Neural progenitor cell (in vitro differentiated cells): Measurements from ENCODE around the gene IER3. TPM values are rescaled to one million over a fixed set of nuclear protein-coding genes. Genes with fewer than 3 reads are reported as not detected.
"Not testable (repeated sequence)": the region's sequence is repeated elsewhere in the genome, so short reads cannot be mapped to it uniquely, and the experiment has no call there.

ENCODE experiments used
- DNase-seq: peaks from one replicate; pipeline ENCODE4 v3.0.0-alpha.2; 2016; ENCODE audit warnings: low spot score
- H2AFZ ChIP-seq: fragments of 200-600 bp; sonication (generic); replicated peaks from 2 replicates; pipeline ENCODE4 v1.6.1; 2016; ENCODE audit warnings: antibody characterized with exemption
- H3F3A ChIP-seq: fragments of 200-600 bp; sonication (generic); 2 replicates; pipeline ENCODE4 v1.6.1; 2016; ENCODE audit warnings: antibody characterized with exemption, low read depth
- H3K27ac ChIP-seq: fragments of 200-600 bp; sonication (generic); 2 replicates; pipeline ENCODE4 v1.5.1; 2016; ENCODE audit warnings: mild to moderate bottlenecking
- H3K27me3 ChIP-seq: fragments of 200-600 bp; sonication (generic); 2 replicates; pipeline ENCODE4 v1.6.1; 2016; ENCODE audit warnings: mild to moderate bottlenecking, moderate library complexity
- H3K36me3 ChIP-seq: fragments of 200-600 bp; sonication (generic); 2 replicates; pipeline ENCODE4 v1.5.1; 2016
- H3K4me1 ChIP-seq: fragments of 200-600 bp; sonication (generic); 2 replicates; pipeline ENCODE4 v1.6.1; 2016; ENCODE audit warnings: mixed run types
- H3K4me2 ChIP-seq: fragments of 200-600 bp; sonication (generic); 2 replicates; pipeline ENCODE4 v1.6.1; 2016
- H3K4me3 ChIP-seq: fragments of 200-600 bp; sonication (generic); 2 replicates; pipeline ENCODE4 v1.5.1; 2016
- H3K79me2 ChIP-seq: fragments of 200-600 bp; sonication (generic); 2 replicates; pipeline ENCODE4 v1.6.1; 2016; ENCODE audit warnings: low read depth
- H3K9ac ChIP-seq: fragments of 200-600 bp; sonication (generic); 2 replicates; pipeline ENCODE4 v1.6.1; 2016
- H3K9me3 ChIP-seq: fragments of 200-600 bp; sonication (generic); 2 replicates; pipeline ENCODE4 v1.5.1; 2016; ENCODE audit warnings: low read depth
- H4K20me1 ChIP-seq: fragments of 200-600 bp; sonication (generic); 2 replicates; pipeline ENCODE4 v1.6.1; 2016; ENCODE audit warnings: low read depth
- H3K27ac Mint-ChIP-seq: 3 replicates; pipeline ENCODE4 v1.8.0; 2021; ENCODE audit warnings: mixed read lengths
- H3K27me3 Mint-ChIP-seq: 2 replicates; pipeline ENCODE4 v1.8.0; 2022; ENCODE audit warnings: low read depth, mild to moderate bottlenecking, inconsistent platforms, moderate library complexity, mixed read lengths; ENCODE audit not compliant: insufficient read depth
- H3K36me3 Mint-ChIP-seq: 3 replicates; pipeline ENCODE4 v1.8.0; 2021; ENCODE audit warnings: mixed read lengths
- H3K4me1 Mint-ChIP-seq: 3 replicates; pipeline ENCODE4 v1.8.0; 2021; ENCODE audit warnings: mixed read lengths
- H3K4me3 Mint-ChIP-seq: 3 replicates; pipeline ENCODE4 v1.8.0; 2021; ENCODE audit warnings: mild to moderate bottlenecking, moderate library complexity, mixed read lengths
- H3K9me3 Mint-ChIP-seq: 3 replicates; pipeline ENCODE4 v1.8.0; 2020; ENCODE audit warnings: mixed read lengths
- EZH2 ChIP-seq: fragments of 200-600 bp; sonication (generic); IDR thresholded peaks from 2 replicates; pipeline ENCODE4 v1.6.1; 2017; ENCODE audit warnings: antibody characterized with exemption, mild to moderate bottlenecking, moderate library complexity
- EZH2phosphoT487 ChIP-seq: fragments of 200-600 bp; sonication (generic); IDR thresholded peaks from 2 replicates; pipeline ENCODE4 v1.6.1; 2017; ENCODE audit warnings: antibody characterized with exemption
- total RNA-seq: library from RNA; depleted of rRNA; stranded (reverse); fragments of >200 nt; gene quantifications from 2 replicates; pipeline ENCODE4 v1.2.3, GENCODE V29; 2015; ENCODE audit warnings: low replicate concordance
- TF ChIP-seq, protein P1 (sequence below): fragments of 200-600 bp; sonication (generic); IDR thresholded peaks from 2 replicates; pipeline ENCODE4 v1.5.1; 2017; ENCODE audit warnings: antibody characterized with exemption, mild to moderate bottlenecking

IER3 gene
- total RNA-seq, 1 donor from 2014 or later: 2.0 TPM

DNA sequence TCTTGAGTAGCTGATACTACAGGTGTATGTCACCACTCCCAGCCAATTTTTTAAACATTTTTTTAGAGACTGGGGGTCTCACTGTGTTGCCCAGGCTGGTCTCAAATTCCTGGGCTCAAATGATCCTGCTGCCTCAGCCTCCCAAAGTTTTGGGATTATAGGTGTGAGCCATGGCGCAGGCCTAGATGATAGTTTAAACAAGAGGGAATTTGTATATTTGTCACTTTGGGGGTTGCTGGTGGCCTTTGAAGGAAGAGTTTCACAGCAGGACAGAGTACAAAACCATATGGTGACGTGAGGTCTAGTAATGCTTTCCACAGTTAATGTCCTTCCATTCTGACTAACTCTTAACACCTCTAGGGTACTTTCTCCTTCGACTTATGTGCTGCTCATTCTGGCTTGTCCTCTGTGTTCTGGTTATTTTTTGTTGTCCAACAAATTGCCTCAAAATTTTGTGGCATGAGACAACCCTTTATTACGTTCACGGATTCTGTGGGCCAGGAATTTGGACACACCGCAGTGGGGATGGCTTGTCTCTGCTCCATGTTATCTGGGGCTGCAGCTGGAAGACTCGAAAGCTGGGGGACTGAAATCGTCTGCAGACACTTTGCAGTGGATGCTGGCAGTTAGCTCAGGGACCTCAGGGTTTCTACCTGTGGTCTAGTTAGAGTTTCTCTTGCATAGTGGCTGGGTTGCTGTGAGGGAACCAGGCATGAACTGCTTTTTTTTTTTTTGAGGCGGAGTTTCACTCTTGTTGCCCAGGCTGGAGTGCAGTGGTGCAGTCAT, 23.0 kb upstream of the IER3 start:
- Histone ChIP-seq H3F3A (peaks cover 18% of the 10 kb centered on the region), H3K9me3 (no peaks in the 10 kb centered on the region), H3K27me3 (no peaks in the 10 kb centered on the region), H3K79me2 (no peaks in the 10 kb centered on the region), H3K27ac (no peak overlapping the region), H2AFZ (no peak overlapping the region), H3K4me2 (no peak overlapping the region), H3K4me3 (no peak overlapping the region), H3K36me3 (no peaks in the 10 kb centered on the region), H3K4me1 (peaks cover 37% of the 10 kb centered on the region), H3K9ac (no peak overlapping the region), H4K20me1 (no peaks in the 10 kb centered on the region)
- DNase-seq: no peak
- peak overlapping the region; percentile 89 for H3K27ac Mint-ChIP-seq
- H3K9me3 Mint-ChIP-seq: no peaks in the 10 kb centered on the region
- peaks cover 4% of the 10 kb centered on the region for H3K27me3 Mint-ChIP-seq
- H3K36me3 Mint-ChIP-seq: no peaks in the 10 kb centered on the region
- H3K4me3 Mint-ChIP-seq: no peak overlapping the region
- H3K4me1 Mint-ChIP-seq: peaks cover 71% of the 10 kb centered on the region
- no peak for TF ChIP-seq EZH2phosphoT487
- TF ChIP-seq EZH2: no peak
- TF ChIP-seq, protein P1, sequence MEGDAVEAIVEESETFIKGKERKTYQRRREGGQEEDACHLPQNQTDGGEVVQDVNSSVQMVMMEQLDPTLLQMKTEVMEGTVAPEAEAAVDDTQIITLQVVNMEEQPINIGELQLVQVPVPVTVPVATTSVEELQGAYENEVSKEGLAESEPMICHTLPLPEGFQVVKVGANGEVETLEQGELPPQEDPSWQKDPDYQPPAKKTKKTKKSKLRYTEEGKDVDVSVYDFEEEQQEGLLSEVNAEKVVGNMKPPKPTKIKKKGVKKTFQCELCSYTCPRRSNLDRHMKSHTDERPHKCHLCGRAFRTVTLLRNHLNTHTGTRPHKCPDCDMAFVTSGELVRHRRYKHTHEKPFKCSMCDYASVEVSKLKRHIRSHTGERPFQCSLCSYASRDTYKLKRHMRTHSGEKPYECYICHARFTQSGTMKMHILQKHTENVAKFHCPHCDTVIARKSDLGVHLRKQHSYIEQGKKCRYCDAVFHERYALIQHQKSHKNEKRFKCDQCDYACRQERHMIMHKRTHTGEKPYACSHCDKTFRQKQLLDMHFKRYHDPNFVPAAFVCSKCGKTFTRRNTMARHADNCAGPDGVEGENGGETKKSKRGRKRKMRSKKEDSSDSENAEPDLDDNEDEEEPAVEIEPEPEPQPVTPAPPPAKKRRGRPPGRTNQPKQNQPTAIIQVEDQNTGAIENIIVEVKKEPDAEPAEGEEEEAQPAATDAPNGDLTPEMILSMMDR: no peak

DNA sequence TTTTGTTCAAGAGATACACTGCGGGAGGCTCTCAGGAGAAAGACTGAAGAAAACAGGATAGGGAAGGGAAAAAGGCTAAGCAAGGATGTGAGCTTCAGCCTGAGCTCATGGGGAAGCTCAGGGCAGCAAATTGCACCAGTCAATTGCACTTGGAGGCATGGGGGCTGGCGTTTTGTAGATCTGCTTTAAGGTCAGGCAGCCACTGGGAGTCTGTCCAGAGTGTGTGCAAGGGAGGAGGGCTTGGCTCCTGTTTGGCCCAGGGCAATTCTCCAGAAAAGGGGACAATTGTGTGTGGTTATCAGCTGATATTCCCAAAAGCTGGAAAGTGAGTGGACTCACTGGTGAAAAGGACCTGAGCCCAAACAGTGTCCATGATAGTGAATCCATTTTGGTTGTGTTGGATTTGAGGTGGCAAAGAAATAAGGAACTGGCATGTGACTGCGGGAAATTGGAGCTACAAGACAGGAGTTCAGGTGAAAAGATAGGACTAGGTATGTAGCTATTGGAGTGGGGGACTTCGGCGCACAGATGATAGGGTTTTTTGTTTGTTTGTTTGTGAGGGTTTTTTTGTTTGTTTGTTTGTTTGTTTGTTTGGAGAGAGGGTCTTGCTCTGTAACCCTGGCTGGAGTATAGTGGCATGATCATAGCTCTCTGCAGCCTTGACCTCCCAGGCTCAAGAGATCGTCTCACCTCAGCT, 22.3 kb upstream of the IER3 start:
- H3K4me3 Mint-ChIP-seq: peak overlapping the region; percentile 10
- Histone ChIP-seq H2AFZ (no peak overlapping the region), H3K27ac (no peak overlapping the region), H4K20me1 (no peaks in the 10 kb centered on the region), H3K9ac (no peak overlapping the region), H3K9me3 (no peaks in the 10 kb centered on the region), H3K27me3 (no peaks in the 10 kb centered on the region), H3F3A (peaks cover 18% of the 10 kb centered on the region), H3K4me3 (no peak overlapping the region), H3K4me2 (no peak overlapping the region), H3K36me3 (no peaks in the 10 kb centered on the region), H3K4me1 (peaks cover 37% of the 10 kb centered on the region), H3K79me2 (no peaks in the 10 kb centered on the region)
- peaks cover 4% of the 10 kb centered on the region for H3K27me3 Mint-ChIP-seq
- H3K27ac Mint-ChIP-seq: peak overlapping the region; percentile 46
- peaks cover 74% of the 10 kb centered on the region for H3K4me1 Mint-ChIP-seq
- TF ChIP-seq EZH2 (no peak), EZH2phosphoT487 (no peak)
- TF ChIP-seq, protein P1: no peak
- H3K36me3 Mint-ChIP-seq: no peaks in the 10 kb centered on the region
- no peak for DNase-seq
- H3K9me3 Mint-ChIP-seq: no peaks in the 10 kb centered on the region

DNA sequence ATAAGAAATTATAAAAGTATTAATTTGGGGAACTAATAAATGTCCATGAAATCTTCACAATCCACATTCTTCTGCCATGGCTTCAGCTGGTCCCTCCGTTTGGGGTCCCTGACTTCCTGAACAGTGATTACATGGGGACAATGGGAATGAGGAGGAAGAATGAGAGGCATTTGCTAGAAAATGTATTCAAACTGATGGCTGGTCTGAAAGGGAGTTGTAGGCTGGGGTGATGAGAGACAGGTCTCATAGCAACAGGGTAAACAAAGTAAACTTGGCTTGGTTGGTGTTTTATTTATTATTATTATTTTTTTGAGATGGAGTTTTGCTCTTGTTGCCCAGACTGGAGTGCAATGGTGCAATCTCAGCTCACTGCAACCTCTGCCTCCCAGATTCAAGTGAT, 21.1 kb upstream of the IER3 start:
- not testable (repeated sequence) for H3K9ac ChIP-seq, H3K9me3 Mint-ChIP-seq, H4K20me1 ChIP-seq, H3K36me3 Mint-ChIP-seq, H3K9me3 ChIP-seq, H3K4me3 ChIP-seq, H3K27me3 ChIP-seq, H3K79me2 ChIP-seq, H2AFZ ChIP-seq, H3K27me3 Mint-ChIP-seq, H3K36me3 ChIP-seq, H3K27ac ChIP-seq, H3K4me3 Mint-ChIP-seq
- DNase-seq: peak; percentile 52
- peaks cover 73% of the 10 kb centered on the region for H3K4me1 Mint-ChIP-seq
- peak overlapping the region; percentile 93 for H3K27ac Mint-ChIP-seq
- Histone ChIP-seq H3K4me1 (peaks cover 37% of the 10 kb centered on the region), H3F3A (peaks cover 25% of the 10 kb centered on the region), H3K4me2 (peak overlapping the region; percentile 70)

DNA sequence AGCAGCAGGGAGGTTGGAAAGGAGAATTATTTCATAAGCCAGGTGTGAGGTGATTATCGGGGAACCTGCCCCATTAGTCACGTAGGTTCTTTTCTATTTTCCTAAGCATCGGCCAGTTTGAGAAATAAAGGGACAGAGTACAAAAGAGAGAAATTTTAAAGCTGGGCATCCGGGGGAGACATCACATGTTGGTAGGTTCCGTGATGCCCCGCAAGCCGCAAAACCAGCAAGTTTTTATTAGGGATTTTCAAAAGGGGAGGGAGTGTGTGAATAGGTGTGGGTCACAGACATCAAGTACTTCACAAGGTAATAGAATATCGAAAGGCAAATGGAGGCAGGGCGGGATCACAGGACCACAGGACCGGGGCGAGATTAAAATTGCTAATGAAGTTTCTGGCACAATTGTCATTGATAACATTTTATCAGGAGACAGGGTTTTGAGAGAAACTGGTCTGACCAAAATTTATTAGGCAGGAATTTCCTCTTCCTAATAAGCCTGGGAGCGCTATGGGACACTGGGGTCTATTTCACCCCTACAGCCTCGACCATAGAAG, 20.2 kb upstream of the IER3 start:
- peak overlapping the region; percentile 73 for H3K4me3 Mint-ChIP-seq
- Histone ChIP-seq H3K4me1 (peaks cover 31% of the 10 kb centered on the region), H3F3A (peaks cover 25% of the 10 kb centered on the region), H3K4me2 (peak overlapping the region; percentile 70), H3K4me3 (peak overlapping the region; percentile 7)
- not testable (repeated sequence) for H3K36me3 Mint-ChIP-seq, H3K9ac ChIP-seq, H3K9me3 Mint-ChIP-seq, DNase-seq, H4K20me1 ChIP-seq, H3K27me3 ChIP-seq, H3K79me2 ChIP-seq, H3K9me3 ChIP-seq, H3K36me3 ChIP-seq, H2AFZ ChIP-seq, H3K27ac ChIP-seq
- peaks cover 72% of the 10 kb centered on the region for H3K4me1 Mint-ChIP-seq
- H3K27ac Mint-ChIP-seq: peak overlapping the region; percentile 97
- H3K27me3 Mint-ChIP-seq: peaks cover 12% of the 10 kb centered on the region
